ENCODE results near the gene FAM209A. TPM values are rescaled to one million over a fixed set of nuclear protein-coding genes. Genes with fewer than 3 reads are reported as not detected.
"Not testable (repeated sequence)": the region's sequence is repeated elsewhere in the genome, so short reads cannot be mapped to it uniquely, and the experiment has no call there.

Gene FAM209A
- total and polyA plus RNA-seq, 4 donors, result 0.49 to 0.95 (median 0.59) TPM; not detected in 1

DNA sequence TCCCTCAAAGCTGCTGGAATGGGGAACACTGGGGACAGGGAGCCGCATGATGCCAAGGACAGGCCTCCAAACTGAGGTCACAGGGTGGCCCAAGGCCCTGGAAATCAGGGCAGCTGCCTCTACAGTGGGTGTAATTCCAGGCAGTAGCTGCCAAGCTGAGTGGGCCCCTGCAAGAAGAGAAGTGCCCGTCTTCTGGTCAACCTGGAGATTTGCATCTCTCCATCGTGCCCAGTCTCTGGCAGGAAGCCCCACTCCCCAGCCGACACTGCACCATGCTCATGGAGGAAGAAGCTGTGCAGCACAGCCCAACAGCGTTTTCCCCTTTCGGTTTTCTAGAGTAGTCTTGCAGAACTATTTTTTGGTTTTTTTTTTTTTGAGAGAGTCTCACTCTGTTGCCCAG, 2.2 kb upstream of the FAM209A start:
- no peak overlapping the region for H3K27ac ChIP-seq (ENCODE audit: low read depth in 1 of 2, low read length in 1 of 2)
- TF ChIP-seq, protein P1, sequence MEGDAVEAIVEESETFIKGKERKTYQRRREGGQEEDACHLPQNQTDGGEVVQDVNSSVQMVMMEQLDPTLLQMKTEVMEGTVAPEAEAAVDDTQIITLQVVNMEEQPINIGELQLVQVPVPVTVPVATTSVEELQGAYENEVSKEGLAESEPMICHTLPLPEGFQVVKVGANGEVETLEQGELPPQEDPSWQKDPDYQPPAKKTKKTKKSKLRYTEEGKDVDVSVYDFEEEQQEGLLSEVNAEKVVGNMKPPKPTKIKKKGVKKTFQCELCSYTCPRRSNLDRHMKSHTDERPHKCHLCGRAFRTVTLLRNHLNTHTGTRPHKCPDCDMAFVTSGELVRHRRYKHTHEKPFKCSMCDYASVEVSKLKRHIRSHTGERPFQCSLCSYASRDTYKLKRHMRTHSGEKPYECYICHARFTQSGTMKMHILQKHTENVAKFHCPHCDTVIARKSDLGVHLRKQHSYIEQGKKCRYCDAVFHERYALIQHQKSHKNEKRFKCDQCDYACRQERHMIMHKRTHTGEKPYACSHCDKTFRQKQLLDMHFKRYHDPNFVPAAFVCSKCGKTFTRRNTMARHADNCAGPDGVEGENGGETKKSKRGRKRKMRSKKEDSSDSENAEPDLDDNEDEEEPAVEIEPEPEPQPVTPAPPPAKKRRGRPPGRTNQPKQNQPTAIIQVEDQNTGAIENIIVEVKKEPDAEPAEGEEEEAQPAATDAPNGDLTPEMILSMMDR (IDR thresholded peaks at IDR 0.05; ENCODE audit: control extremely low read depth, extremely low read depth), result no peak
- H3K36me3 ChIP-seq (ENCODE audit: control insufficient read depth in 4 of 4, insufficient read depth in 4 of 4, low read length in 4 of 4), result peaks cover 18 to 34% (median 28%) of the 10 kb centered on the region in 4 donors
- ATAC-seq (ENCODE audit: insufficient read depth, low FRiP score), result no peak
- H3K4me1 ChIP-seq (ENCODE audit: control insufficient read depth in 5 of 5, insufficient read depth in 5 of 5, low read length in 5 of 5), result no peaks in the 10 kb centered on the region
- no peak overlapping the region for H3K9ac ChIP-seq (ENCODE audit: insufficient read depth in 1 of 2, low read length in 2 of 2)
- H3K27me3 ChIP-seq (ENCODE audit: control insufficient read depth in 3 of 3, insufficient read depth in 3 of 3, low read length in 2 of 3), result no peaks in the 10 kb centered on the region
- 65 to 82% methylated on average over 6 of the region's 6 CpGs for WGBS, 2 donors
- no peak overlapping the region for H3K4me3 ChIP-seq
- no peak for DNase-seq
- H3K9me3 ChIP-seq (ENCODE audit: control insufficient read depth in 4 of 4, insufficient read depth in 3 of 4, low read length in 3 of 4), result peaks cover 0 to 19% (median 7%) of the 10 kb centered on the region in 4 donors

DNA sequence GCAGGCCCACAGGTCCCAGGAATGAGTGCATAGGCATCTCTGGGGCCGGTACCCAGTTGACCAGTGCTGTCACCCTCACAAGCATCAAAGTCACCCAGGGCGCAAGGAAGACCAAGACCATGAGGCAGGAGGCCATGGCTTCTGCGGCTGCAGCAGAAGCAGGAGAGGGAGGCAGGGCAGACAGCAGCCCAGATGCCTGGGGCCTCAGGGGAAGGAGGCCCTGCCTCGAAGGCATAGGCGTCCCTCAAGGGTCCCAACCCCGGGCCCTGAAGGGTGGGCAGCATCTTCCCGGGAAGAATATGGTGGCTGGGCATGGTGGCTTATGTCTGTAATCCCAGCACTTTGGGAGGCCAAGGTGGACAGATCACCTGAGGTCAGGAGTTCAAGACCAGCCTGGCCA, 3.0 kb downstream of the FAM209A start:
- Histone ChIP-seq H3K27ac (ENCODE audit: low read depth in 1 of 2, low read length in 1 of 2) (no peak overlapping the region), H3K27me3 (ENCODE audit: control insufficient read depth in 3 of 3, insufficient read depth in 3 of 3, low read length in 2 of 3) (no peaks in the 10 kb centered on the region), H3K4me3 (no peak overlapping the region), H3K36me3 (ENCODE audit: control insufficient read depth in 4 of 4, insufficient read depth in 4 of 4, low read length in 4 of 4) (no peaks in the 10 kb centered on the region), H3K9me3 (ENCODE audit: control insufficient read depth in 4 of 4, insufficient read depth in 3 of 4, low read length in 3 of 4) (no peaks in the 10 kb centered on the region), H3K9ac (ENCODE audit: insufficient read depth in 1 of 2, low read length in 2 of 2) (no peak overlapping the region), H3K4me1 (ENCODE audit: control insufficient read depth in 5 of 5, insufficient read depth in 5 of 5, low read length in 5 of 5) (no peaks in the 10 kb centered on the region)
- no peak for ATAC-seq (ENCODE audit: insufficient read depth, low FRiP score)
- no peak for DNase-seq
- TF ChIP-seq, protein P1 (IDR thresholded peaks at IDR 0.05; ENCODE audit: control extremely low read depth, extremely low read depth), result no peak
- 95 to 98% methylated on average over 7 of the region's 7 CpGs for WGBS, 2 donors

DNA sequence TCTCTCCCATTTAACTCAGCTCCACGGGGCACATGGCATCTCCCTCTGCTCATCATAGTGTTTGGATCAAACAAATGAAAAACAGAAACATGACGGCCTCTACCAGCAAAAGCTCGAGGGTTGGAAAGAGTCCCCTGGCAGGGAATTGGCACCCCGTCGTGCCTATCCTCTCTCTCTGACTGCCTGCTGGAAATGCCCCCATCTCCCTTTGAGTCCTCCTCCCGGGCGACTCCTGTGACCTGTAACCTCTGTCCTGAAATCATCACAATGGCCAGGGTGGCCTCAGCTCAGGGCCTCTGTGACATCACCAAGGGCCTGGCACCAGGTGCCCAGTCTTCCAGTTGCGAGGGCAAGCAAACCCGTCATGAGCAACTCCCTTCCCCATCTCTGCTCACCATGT, 8.4 kb downstream of the FAM209A start, which contains the start of gene FAM209B:
Gene FAM209B, plus strand, starts transcription at position 301 of the 400 bp plus-strand sequence. Its CDS starts 96 bp downstream, at position 397.
- not testable (repeated sequence) for DNase-seq; H3K27me3 ChIP-seq (ENCODE audit: control insufficient read depth in 3 of 3, insufficient read depth in 3 of 3, low read length in 2 of 3); H3K9me3 ChIP-seq (ENCODE audit: control insufficient read depth in 4 of 4, insufficient read depth in 3 of 4, low read length in 3 of 4); H3K4me1 ChIP-seq (ENCODE audit: control insufficient read depth in 5 of 5, insufficient read depth in 5 of 5, low read length in 5 of 5); H3K4me3 ChIP-seq; H3K27ac ChIP-seq (ENCODE audit: low read depth in 1 of 2, low read length in 1 of 2); H3K36me3 ChIP-seq (ENCODE audit: control insufficient read depth in 4 of 4, insufficient read depth in 4 of 4, low read length in 4 of 4); H3K9ac ChIP-seq (ENCODE audit: insufficient read depth in 1 of 2, low read length in 2 of 2); ATAC-seq (ENCODE audit: insufficient read depth, low FRiP score)
- 91 to 95% methylated on average over 9 of the region's 9 CpGs for WGBS, 2 donors

DNA sequence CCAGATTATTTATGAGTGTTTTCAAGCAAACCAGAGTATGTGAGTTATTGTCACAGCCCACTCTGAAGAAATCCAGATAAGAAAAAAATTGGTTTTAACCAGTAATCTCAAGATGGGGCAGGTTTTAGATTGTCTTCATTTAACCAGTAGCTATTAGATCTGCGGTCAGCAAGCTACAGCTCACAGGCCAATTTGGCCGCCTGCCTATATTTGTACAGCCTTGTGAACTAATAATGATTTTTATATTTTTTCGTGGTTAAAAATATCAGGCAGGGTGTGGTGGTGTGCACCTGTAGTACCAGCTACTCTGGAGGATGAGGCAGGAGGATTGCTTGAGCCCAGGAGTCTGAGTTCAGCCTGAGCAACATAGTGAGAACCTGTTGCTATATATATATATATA, 13.5 kb downstream of the FAM209A start:
- Histone ChIP-seq H3K27ac (ENCODE audit: low read depth in 1 of 2, low read length in 1 of 2) (no peak overlapping the region), H3K9ac (ENCODE audit: insufficient read depth in 1 of 2, low read length in 2 of 2) (no peak overlapping the region), H3K4me3 (no peak overlapping the region), H3K36me3 (ENCODE audit: control insufficient read depth in 4 of 4, insufficient read depth in 4 of 4, low read length in 4 of 4) (no peaks in the 10 kb centered on the region), H3K9me3 (ENCODE audit: control insufficient read depth in 4 of 4, insufficient read depth in 3 of 4, low read length in 3 of 4) (no peaks in the 10 kb centered on the region), H3K4me1 (ENCODE audit: control insufficient read depth in 5 of 5, insufficient read depth in 5 of 5, low read length in 5 of 5) (no peaks in the 10 kb centered on the region), H3K27me3 (ENCODE audit: control insufficient read depth in 3 of 3, insufficient read depth in 3 of 3, low read length in 2 of 3) (no peaks in the 10 kb centered on the region)
- DNase-seq, result no peak
- WGBS, 2 donors, result 66 to 85% methylated on average over 3 of the region's 3 CpGs
- no peak for ATAC-seq (ENCODE audit: insufficient read depth, low FRiP score)
- TF ChIP-seq, protein P1 (IDR thresholded peaks at IDR 0.05; ENCODE audit: control extremely low read depth, extremely low read depth), result no peak

Data from lung (tissue), 12 donors.